COLO668 (cell line): ENCODE data around the gene DOCK1.
"Not testable (repeated sequence)": the region's sequence is repeated elsewhere in the genome, so short reads cannot be mapped to it uniquely, and the experiment has no call there.

ENCODE experiments used
- DNase-seq: peaks from one replicate; lab custom pipeline; 2025; ENCODE audit not compliant: unreplicated experiment; lab: John Stamatoyannopoulos, UW

Gene DOCK1

DNA sequence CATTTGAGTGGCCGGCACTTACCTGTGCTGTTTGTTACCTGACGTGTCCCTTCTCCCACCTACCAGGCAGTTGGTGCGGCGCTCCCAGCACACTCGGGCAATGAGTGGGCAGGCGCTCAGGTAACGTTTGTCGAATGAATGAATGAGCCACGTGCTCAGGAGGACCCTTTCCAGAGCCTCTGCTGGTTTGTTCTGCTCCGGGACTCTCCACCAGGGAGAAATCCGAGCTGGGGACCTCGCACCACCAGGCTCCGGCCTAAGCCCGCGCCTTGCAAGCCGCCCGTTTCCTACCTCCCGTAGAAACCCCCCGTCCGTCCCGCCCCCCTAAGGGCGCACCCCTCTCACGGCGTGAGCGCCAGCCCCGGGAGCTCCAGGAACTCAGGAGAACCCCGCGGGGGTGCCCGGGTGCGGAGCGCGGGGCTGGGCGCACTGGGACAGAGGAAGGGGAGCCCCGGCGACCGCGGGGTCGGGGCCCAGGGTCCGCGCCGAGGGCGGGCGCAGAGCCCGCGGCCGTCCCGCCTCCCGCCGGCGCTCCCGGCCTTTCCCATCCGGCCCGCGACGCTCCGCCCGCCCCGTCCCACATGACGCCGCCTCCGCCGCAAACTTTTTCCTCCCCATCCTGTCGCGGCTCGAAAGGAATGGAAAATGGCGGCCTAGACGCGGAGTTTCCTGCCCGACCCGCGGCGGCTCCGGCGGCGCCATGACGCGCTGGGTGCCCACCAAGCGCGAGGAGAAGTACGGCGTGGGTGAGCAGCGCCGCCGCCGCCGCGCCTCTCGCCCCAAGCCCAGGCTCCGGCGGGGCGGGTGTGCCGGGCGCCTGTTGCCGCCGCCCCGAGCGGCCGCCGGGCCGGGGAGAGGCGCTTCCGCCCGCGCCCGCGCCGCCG is at the start of gene DOCK1:
TSS of gene DOCK1 (plus strand) at position 611 of the 884 bp plus-strand sequence. CDS start at position 701, 90 bp downstream.
- DNase-seq: peak; percentile 62

GRCh38 chr10:126857178-126857806 is 47.9 kb upstream of the DOCK1 start:
- DNase-seq: no peak

DNA sequence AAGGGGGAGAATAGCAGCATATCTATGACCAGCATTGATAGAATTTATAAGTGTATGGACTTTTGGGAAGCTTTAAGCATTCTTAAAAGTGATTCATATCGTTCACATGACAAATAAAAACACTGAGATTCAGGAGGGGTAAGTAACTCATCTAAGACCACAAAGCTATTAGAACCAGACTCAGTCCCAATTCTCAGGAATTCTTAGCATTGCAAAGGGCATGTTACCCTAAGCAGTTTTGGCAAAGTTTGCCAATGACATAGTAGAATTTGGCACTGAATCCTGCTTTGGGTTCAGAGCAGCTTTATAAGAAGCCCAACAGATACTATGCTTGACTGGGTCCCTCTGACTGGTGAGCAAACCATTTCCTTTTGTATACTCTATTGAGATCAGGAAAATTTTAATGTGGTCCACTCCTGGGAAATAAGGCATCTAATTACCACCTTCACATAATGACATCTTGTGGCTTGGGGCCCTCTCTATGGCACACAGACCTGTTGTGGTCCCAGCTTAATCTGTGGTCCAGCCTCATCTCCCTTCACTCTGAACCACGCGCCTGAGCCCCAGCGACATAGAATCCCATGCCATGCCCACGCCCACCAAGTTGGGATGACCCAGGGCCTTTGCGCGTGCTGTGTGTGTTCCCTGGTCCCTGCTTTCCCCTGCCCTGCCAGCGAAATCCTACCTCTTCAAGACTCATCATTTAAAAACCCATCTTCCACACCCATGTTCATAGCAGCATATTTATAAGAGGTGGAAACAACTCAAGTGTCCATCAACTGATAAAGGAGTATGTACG is 37.5 kb upstream of the DOCK1 start:
- no peak for DNase-seq

DNA sequence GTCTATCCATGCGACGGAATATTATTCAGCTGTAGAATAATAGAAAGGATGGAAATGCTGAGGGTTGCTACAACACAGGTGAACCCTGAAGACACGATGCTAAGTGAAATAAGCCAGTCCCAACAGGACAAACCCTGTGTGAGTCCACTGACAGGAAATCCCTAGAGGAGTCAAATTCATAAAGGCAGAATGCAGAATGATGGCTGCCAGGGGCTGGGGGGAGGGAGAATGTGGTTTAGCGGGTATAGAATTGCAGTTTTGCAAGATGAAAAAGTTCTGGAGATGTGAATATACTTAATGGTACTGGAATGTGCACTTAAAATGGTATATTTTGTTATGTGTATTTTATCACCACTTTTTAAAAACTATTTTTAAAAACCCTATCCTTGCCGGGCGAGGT is 36.9 kb upstream of the DOCK1 start:
- DNase-seq: no peak

GRCh38 chr10:126872135-126872534 is 33.1 kb upstream of the DOCK1 start:
- no peak for DNase-seq

DNA sequence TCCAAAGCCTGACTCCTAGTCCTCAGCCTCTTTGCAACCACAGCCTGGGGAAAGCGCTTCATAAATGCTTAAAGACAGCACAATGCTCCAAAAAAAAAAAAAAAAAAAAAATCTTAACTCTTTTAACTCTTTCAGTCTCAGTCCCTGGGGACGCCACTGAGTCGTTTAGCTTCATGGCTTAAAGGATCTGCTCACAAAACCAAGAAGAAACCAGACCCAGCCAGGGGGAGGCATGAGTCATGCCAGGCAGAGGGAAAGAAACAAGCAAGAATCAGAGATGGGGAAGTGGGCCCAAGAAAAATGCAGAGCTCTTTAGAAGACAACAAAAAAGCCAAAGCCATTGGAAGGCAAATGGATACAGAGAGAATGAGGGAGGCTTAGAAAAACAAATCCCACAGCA is 32.5 kb upstream of the DOCK1 start:
- no peak for DNase-seq

GRCh38 chr10:126876456-126876855 is 28.8 kb upstream of the DOCK1 start:
- DNase-seq: no peak

DNA sequence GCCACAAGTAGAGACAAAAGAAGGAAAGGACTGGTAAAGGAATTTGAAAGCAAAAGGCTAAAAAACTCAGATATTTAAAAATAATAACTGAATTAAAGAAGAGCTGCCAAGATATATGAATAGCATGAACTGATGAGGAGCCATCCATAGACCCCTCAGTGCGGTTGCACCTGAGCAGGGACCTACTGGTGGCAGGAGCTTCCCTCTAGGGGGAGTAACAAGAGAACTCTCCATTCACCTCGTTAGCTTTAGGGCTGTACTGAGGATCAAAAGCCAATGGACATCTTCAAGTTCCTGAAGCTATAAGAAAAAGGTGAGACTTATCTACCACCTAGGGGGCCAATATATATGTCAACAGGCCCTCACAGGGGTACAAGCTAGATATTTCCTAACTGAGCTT is 27.8 kb upstream of the DOCK1 start:
- no peak for DNase-seq

- no peak for DNase-seq
Measured at GRCh38 chr10:126878594-126878993, 26.6 kb upstream of the DOCK1 start.

DNA sequence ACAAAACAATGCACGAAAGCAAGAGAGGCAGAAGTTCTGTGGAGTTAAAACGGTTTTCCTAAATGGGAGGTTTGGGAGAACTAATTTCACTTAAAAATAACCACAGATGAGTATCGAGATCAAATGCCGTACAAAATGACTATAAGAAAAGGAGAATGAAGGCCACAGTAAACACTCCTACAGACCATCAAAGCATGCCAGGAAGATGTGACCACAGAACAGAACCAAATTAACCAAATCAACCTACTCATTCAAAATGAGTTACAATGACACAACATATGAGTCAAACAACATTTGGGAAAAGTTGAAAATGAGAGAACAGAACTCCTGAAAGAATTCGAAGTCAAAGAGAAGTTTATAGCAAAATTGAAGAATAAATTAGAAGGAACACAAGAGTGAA is 24.3 kb upstream of the DOCK1 start:
- DNase-seq: no peak

DNA sequence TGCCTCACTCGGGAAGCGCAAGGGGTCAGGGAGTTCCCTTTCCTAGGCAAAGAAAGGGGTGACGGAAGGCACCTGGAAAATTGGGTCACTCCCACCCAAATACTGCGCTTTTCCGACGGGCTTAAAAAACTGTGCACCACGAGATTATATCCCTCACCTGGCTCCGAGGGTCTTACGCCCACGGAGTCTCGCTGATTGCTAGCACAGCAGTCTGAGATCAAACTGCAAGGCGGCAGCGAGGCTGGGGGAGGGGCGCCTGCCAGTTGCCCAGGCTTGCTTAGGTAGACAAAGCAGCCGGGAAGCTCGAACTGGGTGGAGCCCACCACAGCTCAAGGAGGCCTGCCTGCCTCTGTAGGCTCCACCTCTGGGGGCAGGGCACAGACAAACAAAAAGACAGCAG is 23.2 kb upstream of the DOCK1 start:
- DNase-seq: not testable (repeated sequence)

DNA sequence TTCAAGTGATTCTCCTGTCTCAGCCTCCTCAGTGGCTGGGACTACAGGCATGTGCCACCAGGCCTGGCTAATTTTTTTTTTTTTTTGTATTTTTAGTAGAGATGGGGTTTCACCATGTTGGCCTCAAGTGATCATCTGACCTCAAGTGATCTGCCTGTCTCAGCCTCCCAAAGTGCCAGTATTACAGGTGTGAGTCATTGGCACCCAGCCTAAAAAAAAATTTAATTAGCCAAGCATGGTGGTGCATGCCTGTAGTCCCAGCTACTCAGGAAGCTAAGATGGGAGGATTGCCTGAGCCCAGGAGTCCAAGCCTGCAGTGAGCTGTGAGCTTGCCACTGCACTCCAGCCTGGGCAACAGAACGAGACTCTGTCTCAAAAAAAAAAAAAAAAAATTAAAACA is 16.8 kb upstream of the DOCK1 start:
- not testable (repeated sequence) for DNase-seq

DNA sequence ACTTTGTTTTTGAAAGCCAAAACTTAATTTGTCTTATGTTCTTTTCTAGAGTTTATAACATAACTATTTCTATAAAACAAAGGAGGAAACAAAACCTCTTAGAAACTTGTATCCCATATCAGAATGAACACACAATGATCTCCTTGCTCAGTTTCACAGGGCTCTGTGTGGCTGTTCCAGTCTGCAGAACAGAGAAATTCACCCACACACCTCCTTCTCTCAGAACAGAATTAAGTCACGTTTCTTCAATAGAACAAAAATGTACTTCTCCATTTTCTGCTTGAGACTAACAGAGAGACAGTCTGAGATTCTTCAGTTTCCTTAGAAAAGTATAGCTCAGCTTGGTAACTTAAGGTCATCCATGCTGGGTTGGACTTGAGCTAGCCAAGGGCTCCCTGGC is 15.8 kb upstream of the DOCK1 start:
- no peak for DNase-seq

DNA sequence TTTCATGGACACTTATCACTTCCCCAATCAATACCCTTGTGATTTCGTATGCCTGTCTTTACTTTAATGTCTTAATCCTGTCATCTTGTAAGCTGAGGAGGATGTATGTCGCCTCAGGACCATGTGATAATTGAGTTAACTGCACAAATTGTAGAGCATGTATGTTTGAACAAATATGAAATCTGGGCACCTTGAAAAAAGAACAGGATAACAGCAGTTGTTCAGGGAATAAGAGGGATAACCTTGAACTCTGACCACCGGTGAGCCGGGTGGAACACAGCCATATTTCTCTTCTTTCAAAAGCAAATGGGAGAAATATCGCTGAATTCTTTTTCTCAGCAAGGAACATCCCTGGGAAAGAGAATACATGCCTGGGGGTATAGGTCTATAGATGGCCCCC is 14.4 kb upstream of the DOCK1 start:
- DNase-seq: not testable (repeated sequence)

- DNase-seq: peak; percentile 18
Measured at GRCh38 chr10:126892226-126893175, 12.7 kb upstream of the DOCK1 start.

DNA sequence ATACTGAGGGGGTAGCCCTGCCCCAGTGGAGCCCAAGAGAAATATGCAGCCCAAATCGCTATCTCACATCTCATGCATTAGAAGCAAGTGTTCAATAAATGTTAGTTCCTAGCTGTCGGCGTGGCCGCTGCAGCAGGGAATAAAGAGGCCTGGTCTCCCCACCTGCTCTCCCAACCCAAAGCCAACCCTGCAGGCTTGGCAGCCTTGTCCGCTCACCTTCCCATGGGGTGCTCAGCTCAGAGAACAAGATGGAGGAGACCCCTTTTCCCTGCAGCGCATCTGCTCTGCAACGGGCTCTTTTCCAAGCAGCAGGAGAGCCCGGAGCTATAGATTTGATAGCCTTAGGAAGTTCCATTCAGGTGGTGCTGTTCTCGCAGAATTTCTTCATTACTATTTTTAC is 12.0 kb upstream of the DOCK1 start:
- DNase-seq: no peak

GRCh38 chr10:126893841-126894240 is 11.4 kb upstream of the DOCK1 start:
- DNase-seq: no peak

GRCh38 chr10:126895214-126895781 is 9.9 kb upstream of the DOCK1 start:
- peak; percentile 62 for DNase-seq

DNA sequence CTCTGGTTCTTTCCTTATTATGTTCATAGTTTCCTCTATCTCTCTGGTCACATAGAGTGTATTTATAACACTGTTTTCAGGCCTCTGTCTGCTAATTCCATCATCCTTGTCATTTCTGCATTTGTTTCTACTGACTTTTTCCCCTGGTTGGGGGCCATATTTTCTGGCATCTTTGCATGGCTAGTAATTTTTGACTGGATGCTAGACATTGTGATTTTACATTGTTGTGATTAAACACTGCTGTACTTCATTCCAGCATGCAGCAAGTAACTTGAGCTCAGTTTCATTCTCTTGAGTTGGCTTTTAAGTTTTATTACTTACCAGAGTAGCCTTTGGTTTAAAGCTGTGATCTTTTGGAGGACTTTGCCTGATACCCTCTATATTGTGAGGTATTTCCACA is 6.8 kb upstream of the DOCK1 start:
- no peak for DNase-seq

DNA sequence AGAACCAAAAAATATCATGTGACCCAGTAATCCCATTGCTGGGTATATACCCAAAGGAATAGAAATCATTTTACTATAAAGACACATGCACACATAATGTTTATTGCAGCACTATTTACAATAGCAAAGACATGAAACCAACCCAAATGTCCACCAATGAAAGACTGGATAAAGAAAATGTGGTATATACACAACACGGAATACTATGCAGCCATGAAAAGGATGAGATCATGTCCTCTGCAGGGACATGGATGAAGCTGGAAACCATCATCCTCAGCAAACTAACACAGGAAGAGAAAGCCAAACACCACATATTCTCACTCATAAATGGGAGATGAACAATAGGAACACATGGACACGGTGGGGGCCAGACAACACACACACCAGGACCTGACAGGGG is 5.7 kb upstream of the DOCK1 start:
- not testable (repeated sequence) for DNase-seq
